Esophagus muscularis mucosa (tissue), 4 donors: ENCODE measurements around the gene EIF2S3. TPM values are rescaled to one million over a fixed set of nuclear protein-coding genes. Genes with fewer than 3 reads are reported as not detected.
"Not testable (repeated sequence)": the region's sequence is repeated elsewhere in the genome, so short reads cannot be mapped to it uniquely, and the experiment has no call there.

Experiments used
- DNase-seq: peaks from one replicate; pipeline ENCODE4 v3.0.0-alpha.2; 2017; ENCODE audit errors: extremely low spot score
- H3K27ac ChIP-seq, 4 donors: fragments of 200-600 bp; sonication (generic); replicated peaks in 1 of 4; 1 replicate in 3 of 4; 2 replicates in 1 of 4; pipeline ENCODE4 v1.5.1; 2016 to 2019; ENCODE audit warnings: mild to moderate bottlenecking in 1 of 4
- H3K27me3 ChIP-seq, 4 donors: fragments of 200-600 bp; sonication (generic); one replicate each; pipeline versions ENCODE4 v1.5.1 to v1.6.0; 2016 to 2019
- H3K36me3 ChIP-seq, 4 donors: fragments of 200-600 bp; sonication (generic); one replicate each; pipeline ENCODE4 v1.5.1; 2016 to 2019
- H3K4me1 ChIP-seq, 4 donors: fragments of 200-600 bp; sonication (generic); one replicate each; pipeline ENCODE4 v1.5.1; 2016 to 2019
- H3K4me3 ChIP-seq, 4 donors: fragments of 200-600 bp; sonication (generic); 1 replicate in 2 of 4; 2 replicates in 2 of 4; pipeline ENCODE4 v1.5.1; 2016 to 2019; ENCODE audit warnings: mild to moderate bottlenecking in 4 of 4, moderate library complexity in 1 of 4
- H3K9me3 ChIP-seq, 4 donors: fragments of 200-600 bp; sonication (generic); 1 replicate in 3 of 4; 2 replicates in 1 of 4; pipeline ENCODE4 v1.5.1; 2016 to 2019
- CTCF ChIP-seq, 3 experiments: fragments of 200-600 bp in 2 of 3; fragments of 450-650 bp in 1 of 3; sonication (generic) in 2 of 3; IDR thresholded peaks; one replicate each; pipeline ENCODE4 v1.5.1; 2017 to 2019; ENCODE audit warnings: antibody characterized with exemption in 3 of 3, mild to moderate bottlenecking in 2 of 3, moderate library complexity in 1 of 3
- EP300 ChIP-seq: sonication (generic); formaldehyde crosslinking; IDR thresholded peaks from one replicate; pipeline ENCODE4 v1.6.1; 2017; ENCODE audit warnings: antibody characterized with exemption
- POLR2A ChIP-seq: fragments of 450-650 bp; IDR thresholded peaks from one replicate; pipeline ENCODE4 v1.6.1; 2017; ENCODE audit warnings: antibody characterized with exemption, moderate library complexity, mild to moderate bottlenecking, low read depth
- POLR2AphosphoS5 ChIP-seq, 2 donors: sonication (generic); formaldehyde crosslinking; IDR thresholded peaks; one replicate each; pipeline ENCODE4 v1.6.1; 2017; ENCODE audit warnings: antibody characterized with exemption in 2 of 2
- WGBS: methylation state at CpG from one replicate; pipeline ENCODE4 v1.1.5; 2018; 5-methylcytosine and 5-hydroxymethylcytosine counted together
- intact Hi-C: fragments of 100-400 bp; cut with DNase I; formaldehyde crosslinking; loops from one replicate; pipeline ENCODE4 v1.15.1; 2023
- total RNA-seq, 4 donors: library from RNA; depleted of rRNA; stranded (reverse); fragments of >200 nt; gene quantifications; one replicate each; pipeline versions ENCODE4 v1.1.0 to v1.2.1, GENCODE V29; 2016

Gene EIF2S3
- total RNA-seq, 4 donors from 2014 or later = 116 to 159 (median 126) TPM

DNA sequence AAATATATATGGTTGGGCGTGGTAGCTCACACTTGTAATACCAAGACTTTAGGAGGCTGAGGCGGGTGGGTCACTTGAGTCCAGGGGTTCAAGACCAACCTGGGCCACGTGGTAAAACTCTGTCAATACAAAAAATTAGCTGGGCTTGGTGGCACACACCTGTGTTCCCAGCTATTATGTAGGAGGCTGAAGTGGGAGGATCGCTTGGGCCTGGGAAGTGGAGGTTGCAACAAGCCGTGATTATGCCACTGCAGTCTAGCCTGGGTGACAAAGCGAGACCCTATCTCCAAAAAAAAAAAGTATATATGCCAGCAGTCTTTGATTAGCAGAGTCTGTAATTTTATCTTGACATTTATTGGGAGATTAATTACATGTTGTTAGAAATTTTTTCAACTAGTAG is 8.7 kb downstream of the EIF2S3 start:
- TF ChIP-seq EP300 = no peak
- TF ChIP-seq POLR2A = no peak
- no peak for TF ChIP-seq CTCF (IDR thresholded peaks at IDR 0.05)
- no peak for TF ChIP-seq POLR2AphosphoS5 (IDR thresholded peaks at IDR 0.05)
- intact Hi-C loops = no loop called here

DNA sequence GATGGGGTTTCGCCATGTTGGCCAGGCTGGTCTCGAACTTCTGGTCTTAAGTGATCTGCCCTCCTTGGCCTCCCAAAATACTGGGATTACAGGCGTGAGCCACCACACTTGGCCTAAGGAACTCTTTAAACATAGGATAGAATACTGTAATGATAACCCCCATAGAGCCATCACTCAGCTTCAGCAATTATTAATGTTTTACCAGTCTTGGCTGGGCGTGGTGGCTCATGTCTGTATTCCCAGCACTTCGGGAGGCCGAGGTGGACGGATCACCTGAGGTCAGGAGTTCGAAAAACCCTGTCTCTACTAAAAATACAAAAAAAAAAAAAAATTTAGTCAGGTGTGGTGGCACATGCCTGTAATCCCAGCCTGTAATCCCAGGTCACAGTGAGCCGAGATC is 15.1 kb downstream of the EIF2S3 start:
- Histone ChIP-seq H3K36me3 (peaks cover 10 to 98% (median 80%) of the 10 kb centered on the region in 4 donors), H3K27ac (no peak overlapping the region), H3K27me3 (no peaks in the 10 kb centered on the region), H3K4me3 (no peak overlapping the region), H3K4me1 (no peaks in the 10 kb centered on the region), H3K9me3 (no peaks in the 10 kb centered on the region)
- intact Hi-C loops = no loop called here
- TF ChIP-seq POLR2AphosphoS5 (IDR thresholded peaks at IDR 0.05) (no peak), CTCF (IDR thresholded peaks at IDR 0.05) (no peak), EP300 (no peak), POLR2A (no peak)
- DNase-seq = no peak
- WGBS = 98% methylated on average over 9 of the region's 9 CpGs

More for the DNA sequence above, 8.7 kb downstream of the EIF2S3 start:
- WGBS = 96% methylated on average over 6 of the region's 6 CpGs
- Histone ChIP-seq H3K27ac (no peak overlapping the region), H3K4me1 (no peaks in the 10 kb centered on the region), H3K27me3 (no peaks in the 10 kb centered on the region), H3K9me3 (no peaks in the 10 kb centered on the region), H3K36me3 (peaks cover 0 to 99% (median 89%) of the 10 kb centered on the region in 4 donors), H3K4me3 (no peak overlapping the region)
- no peak for DNase-seq

DNA sequence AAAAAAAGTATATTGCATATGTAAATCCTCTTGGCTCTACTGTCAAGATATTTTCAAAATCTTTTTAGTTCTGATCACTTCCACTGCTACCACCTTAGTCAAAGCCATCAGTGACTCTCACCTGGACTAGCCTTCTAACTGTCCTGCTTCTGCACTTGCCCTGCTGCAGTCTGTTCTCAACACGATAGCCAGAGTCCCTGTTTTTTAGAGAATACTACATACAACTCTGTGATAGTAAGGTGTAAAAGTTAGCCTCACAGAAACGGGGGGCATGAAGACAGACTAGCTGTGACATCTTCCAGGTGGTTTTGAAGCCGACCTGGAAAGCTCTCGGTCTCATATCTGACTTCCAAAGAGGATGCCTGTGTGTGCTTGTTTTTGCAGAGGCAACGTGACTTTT is 24.7 kb downstream of the EIF2S3 start:
- TF ChIP-seq EP300 (no peak), POLR2A (no peak), CTCF (IDR thresholded peaks at IDR 0.05) (no peak), POLR2AphosphoS5 (IDR thresholded peaks at IDR 0.05) (no peak)
- DNase-seq = no peak
- WGBS = 85% methylated on average over 5 of the region's 5 CpGs

DNA sequence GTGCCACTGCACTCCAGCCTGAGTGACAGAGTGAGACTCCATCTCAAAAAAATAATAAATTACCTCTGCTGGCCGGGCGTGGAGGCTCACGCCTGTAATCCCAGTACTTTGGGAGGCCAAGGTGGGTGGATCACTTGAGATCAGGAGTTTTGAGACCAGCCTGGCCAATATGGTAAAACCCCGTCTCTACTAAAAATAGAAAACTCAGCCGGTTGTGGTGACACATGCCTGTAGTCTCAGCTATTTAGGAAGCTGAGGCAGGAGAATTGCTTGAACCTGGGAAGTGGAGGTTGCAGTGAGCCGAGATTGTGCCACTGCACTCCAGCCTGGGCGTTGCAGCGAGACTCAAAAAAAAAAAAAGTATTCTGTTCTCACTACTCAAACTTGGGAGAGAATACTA is 25.5 kb downstream of the EIF2S3 start:
- not testable (repeated sequence) for H3K4me1 ChIP-seq, H3K27me3 ChIP-seq, H3K4me3 ChIP-seq, DNase-seq, H3K27ac ChIP-seq, H3K9me3 ChIP-seq
- WGBS = 80% methylated on average over 8 of the region's 8 CpGs
- intact Hi-C loops = loop anchor here (2.0 kb wide), 1 partner anchor 71 kb away; no protein-coding TSS in a partner anchor
- H3K36me3 ChIP-seq = peaks cover 0 to 30% (median 29%) of the 10 kb centered on the region in 4 donors

More for the DNA sequence above, 24.7 kb downstream of the EIF2S3 start:
- Histone ChIP-seq H3K36me3 (peaks cover 0 to 38% (median 33%) of the 10 kb centered on the region in 4 donors), H3K4me1 (no peaks in the 10 kb centered on the region), H3K4me3 (no peak overlapping the region), H3K9me3 (no peaks in the 10 kb centered on the region), H3K27ac (no peak overlapping the region), H3K27me3 (no peaks in the 10 kb centered on the region)
- intact Hi-C loops = no loop called here

DNA sequence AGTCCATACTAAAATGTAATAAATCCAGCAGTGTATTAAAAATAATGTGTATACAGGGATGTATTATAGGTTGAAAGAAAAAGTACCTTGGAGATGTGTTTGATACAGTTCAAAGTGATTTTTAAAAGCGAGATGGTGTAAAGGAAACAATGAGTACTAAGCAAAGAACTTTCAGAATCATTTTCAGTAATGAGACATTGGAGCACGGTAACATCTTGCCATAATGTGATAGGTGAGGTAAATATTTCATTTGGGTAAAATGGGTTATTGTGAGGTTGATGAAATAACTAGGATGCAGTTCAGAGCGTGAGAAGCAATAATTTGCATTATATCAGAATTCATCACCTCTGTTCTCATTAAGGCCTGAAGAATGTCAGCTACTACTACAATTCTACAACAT is 25.9 kb downstream of the EIF2S3 start:
- peaks cover 0 to 26% (median 24%) of the 10 kb centered on the region in 4 donors for H3K36me3 ChIP-seq
- TF ChIP-seq POLR2AphosphoS5 (IDR thresholded peaks at IDR 0.05) (no peak), EP300 (no peak), CTCF (IDR thresholded peaks at IDR 0.05) (no peak), POLR2A (no peak)
- no peaks in the 10 kb centered on the region for H3K9me3 ChIP-seq
- H3K27ac ChIP-seq = no peak overlapping the region
- no peaks in the 10 kb centered on the region for H3K27me3 ChIP-seq
- no peak overlapping the region for H3K4me3 ChIP-seq
- no peaks in the 10 kb centered on the region for H3K4me1 ChIP-seq
- no peak for DNase-seq
- WGBS = 80% methylated on average over 3 of the region's 3 CpGs
- intact Hi-C loops = loop anchor here (2.0 kb wide), 1 partner anchor 70 kb away; no protein-coding TSS in a partner anchor
